ENCODE data around the gene KCNJ15. TPM values are rescaled to one million over a fixed set of nuclear protein-coding genes. Genes with fewer than 3 reads are reported as not detected.

KCNJ15 gene
- total and polyA plus RNA-seq, 10 of the 15 experiments (the other 5 are each of a cell fraction or from before 2014, with no cell fraction given): 0.05 to 2.7 (median 0.33) TPM; not detected in 6

GRCh38 chr21:38221594-38221993, 35.2 kb upstream of the KCNJ15 start:
- RAD21 ChIA-PET (ENCODE audit: unreplicated experiment): interaction anchor here (7.5 kb wide), 1 partner anchor 132 kb away, joined by 110 read pairs; no protein-coding TSS in a partner anchor
- SMC1A ChIA-PET (ENCODE audit: uncharacterized antibody, unreplicated experiment): interaction anchor here (1.1 to 5.7 kb wide), 5 partner anchors 10 to 128 kb away, joined by 3 to 32 read pairs (median 5); no protein-coding TSS in a partner anchor
- Histone ChIP-seq H3K27me3 (replicated peaks in 1 of 2; ENCODE audit: control insufficient read depth in 2 of 2, insufficient read depth in 2 of 2, low read length in 1 of 2) (no peaks in the 10 kb centered on the region), H4K20me1 (ENCODE audit: control insufficient read depth, insufficient read depth) (no peaks in the 10 kb centered on the region), H3K4me1 (ENCODE audit: control insufficient read depth, insufficient read depth, low read length) (no peaks in the 10 kb centered on the region), H3K4me2 (ENCODE audit: control insufficient read depth, insufficient read depth) (no peak overlapping the region), H3K79me2 (ENCODE audit: control insufficient read depth, insufficient read depth, low read length) (no peaks in the 10 kb centered on the region), H2AFZ (ENCODE audit: control insufficient read depth, low read depth, low read length) (no peak overlapping the region), H3K27ac (ENCODE audit: control insufficient read depth, insufficient read depth) (no peak overlapping the region), H3K9ac (ENCODE audit: control insufficient read depth, insufficient read depth, low read length) (no peak overlapping the region), H3K36me3 (ENCODE audit: control insufficient read depth in 2 of 2, insufficient read depth in 2 of 2, low read length in 1 of 2) (no peaks in the 10 kb centered on the region), H3K4me3 (no peak overlapping the region), H3K9me3 (replicated peaks; ENCODE audit: control insufficient read depth, insufficient read depth, low read length) (peaks cover under 1% of the 10 kb centered on the region; the same call in 2 of the 3 replicates)
- in situ Hi-C loops (cut with MboI) (no loop called here), intact Hi-C loops (cut with micrococcal nuclease; ENCODE audit: unreplicated experiment) (loop anchor here (1.0 to 2.0 kb wide), 3 partner anchors 24 to 63 kb away; no protein-coding TSS in a partner anchor)
- CTCF ChIA-PET: interaction anchor here (0.6 to 6.4 kb wide), 6 partner anchors 11 to 132 kb away, joined by 3 to 195 read pairs (median 9); no protein-coding TSS in a partner anchor
- POLR2A ChIA-PET: no interaction called here
- no TSS peak for BruUV-seq (replicated peaks)
- FAIRE-seq: no peak
- 0% methylated on average over 1 of the region's 1 CpG for WGBS (ENCODE audit: insufficient coverage, insufficient replicate concordance, low lambda C conversion rate, missing lambda C conversion rate)
- peak; percentile 88 for ATAC-seq
- DNase-seq (ENCODE audit: low read depth, low spot score): no peak
- TF ChIP-seq CHD2 (IDR thresholded peaks at IDR 0.05; ENCODE audit: borderline replicate concordance, low read depth, low read length) (peak; percentile 34; the same call in 1 of the 2 replicates), BACH1 (IDR thresholded peaks at IDR 0.05; ENCODE audit: borderline replicate concordance) (0 out of 2 replicates have a peak, but pooled peaks have one; percentile 40), IRF4 (IDR thresholded peaks at IDR 0.05; ENCODE audit: low read depth, low read length) (peak; percentile 37; the same call in 1 of the 2 replicates), CEBPB (IDR thresholded peaks at IDR 0.05; ENCODE audit: borderline replicate concordance in 1 of 2, low read depth in 2 of 2, low read length in 2 of 2) (no peak), KLF5 (IDR thresholded peaks at IDR 0.05; ENCODE audit: partially characterized antibody) (no peak), PRDM15 (CRISPR knock-in tag; IDR thresholded peaks at IDR 0.05) (no peak), USF2 (IDR thresholded peaks at IDR 0.05; ENCODE audit: borderline replicate concordance, low read depth, low read length) (no peak), SPI1 (IDR thresholded peaks at IDR 0.05; ENCODE audit: borderline replicate concordance, insufficient read depth, low read depth, low read length) (peak; percentile 58), STAT1 (conservative IDR thresholded peaks at IDR 0.05) (no peak), SUZ12 (IDR thresholded peaks at IDR 0.05; ENCODE audit: unreplicated experiment) (no peak), FOXM1 (IDR thresholded peaks at IDR 0.05; ENCODE audit: low read depth, low read length) (no peak), MEF2A (IDR thresholded peaks at IDR 0.05; ENCODE audit: insufficient read depth, low read depth, low read length) (no peak), CHD4 (IDR thresholded peaks at IDR 0.05) (no peak), USF1 (IDR thresholded peaks at IDR 0.05; ENCODE audit: borderline replicate concordance, extremely low read length, insufficient read depth, low read depth, low read length) (no peak), ZBTB11 (CRISPR knock-in tag; IDR thresholded peaks at IDR 0.05) (no peak)

All from GM12878 (cell line).